GM19238 (cell line): Measurements from ENCODE around the gene RAB15.

Experiments
- DNase-seq: peaks from one replicate; pipeline ENCODE4 v3.0.0; 2011; ENCODE audit warnings: low spot score; ENCODE audit not compliant: insufficient read length

RAB15 gene

GRCh38 chr14:64971943-64972791 is at the start of gene RAB15:
Gene RAB15 (minus strand): TSS chr14:64972336. CDS start chr14:64972076, 260 bp downstream.
- peak; percentile 53 for DNase-seq

- DNase-seq: no peak
Measured at GRCh38 chr14:65019944-65020566, 47.9 kb upstream of the RAB15 start.

GRCh38 chr14:65016471-65016870 is 44.3 kb upstream of the RAB15 start:
- DNase-seq: no peak

- no peak for DNase-seq
Measured at GRCh38 chr14:65015391-65015790, 43.3 kb upstream of the RAB15 start.

GRCh38 chr14:65012353-65012752 is 40.2 kb upstream of the RAB15 start:
- no peak for DNase-seq

- DNase-seq: no peak
Measured at GRCh38 chr14:65011538-65011937, 39.4 kb upstream of the RAB15 start.

GRCh38 chr14:65010211-65010931 is 38.2 kb upstream of the RAB15 start:
- no peak for DNase-seq

- no peak for DNase-seq
Measured at GRCh38 chr14:65007202-65007601, 35.1 kb upstream of the RAB15 start.

- no peak for DNase-seq
Measured at GRCh38 chr14:65006261-65006721, 34.2 kb upstream of the RAB15 start.

- no peak for DNase-seq
Measured at GRCh38 chr14:65003394-65003793, 31.3 kb upstream of the RAB15 start.

GRCh38 chr14:65002586-65003210 is 30.6 kb upstream of the RAB15 start:
- DNase-seq: no peak

- DNase-seq: no peak
Measured at GRCh38 chr14:65001723-65002122, 29.6 kb upstream of the RAB15 start.

GRCh38 chr14:65000898-65001591 is 28.9 kb upstream of the RAB15 start:
- DNase-seq: no peak

GRCh38 chr14:64998455-64998931 is 26.4 kb upstream of the RAB15 start:
- DNase-seq: no peak

- no peak for DNase-seq
Measured at GRCh38 chr14:64997108-64997794, 25.1 kb upstream of the RAB15 start.

GRCh38 chr14:64995291-64995690 is 23.2 kb upstream of the RAB15 start:
- DNase-seq: no peak

- DNase-seq: no peak
Measured at GRCh38 chr14:64994540-64994939, 22.4 kb upstream of the RAB15 start.

GRCh38 chr14:64993266-64993930 is 21.3 kb upstream of the RAB15 start:
- no peak for DNase-seq

- no peak for DNase-seq
Measured at GRCh38 chr14:64992328-64992885, 20.3 kb upstream of the RAB15 start.
